Activated naive CD8-positive, alpha-beta T cell treated with anti-CD3 and anti-CD28 coated beads, Interleukin-2, amount 50 U/mL, for 16 hours (primary cell): ENCODE results near the gene DEFB129.
"Not testable (repeated sequence)": the region's sequence is repeated elsewhere in the genome, so short reads cannot be mapped to it uniquely, and the experiment has no call there.

Experiments used
- DNase-seq: peaks from one replicate; pipeline ENCODE4 v3.0.0-alpha.2; 2020; ENCODE audit warnings: low read depth, low spot score

DEFB129 gene

DNA sequence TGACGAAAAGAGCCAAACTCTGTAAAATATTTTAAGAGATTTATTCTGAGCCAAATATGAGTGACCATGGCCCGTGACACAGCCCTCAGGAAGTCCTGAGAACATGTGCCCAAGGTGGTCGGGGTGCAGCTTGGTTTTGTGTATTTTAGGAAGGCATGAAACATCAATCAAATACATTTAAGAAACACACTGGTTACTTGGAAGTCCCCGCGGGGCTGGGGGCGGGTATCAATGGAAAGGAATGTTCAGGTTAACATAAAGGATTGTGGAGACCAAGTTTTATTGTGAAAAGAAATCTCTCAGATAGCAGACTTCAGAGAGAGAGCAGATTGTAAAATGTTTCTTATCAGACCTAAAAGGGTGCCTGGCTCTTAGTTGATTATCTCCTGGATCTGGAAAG lies 26.4 kb downstream of the DEFB129 start:
- not testable (repeated sequence) for DNase-seq

DNA sequence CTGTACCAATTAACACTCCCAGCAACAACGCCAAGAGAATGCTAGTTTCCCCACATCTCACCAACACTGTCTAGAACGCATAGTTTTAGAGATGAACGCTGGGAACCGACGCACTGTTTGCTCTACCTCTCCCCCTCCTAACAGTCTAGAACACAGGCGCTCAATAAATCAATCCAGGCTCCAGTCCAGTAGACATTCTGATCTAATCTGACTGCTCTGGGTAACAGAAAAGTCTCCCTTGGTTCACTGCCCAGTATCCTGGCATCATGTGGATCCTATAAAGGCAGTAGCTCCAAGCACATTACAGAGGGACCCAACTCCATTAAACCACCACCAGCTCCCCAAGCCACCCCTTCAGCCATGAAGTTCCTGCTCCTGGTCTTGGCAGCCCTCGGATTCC lies 30.4 kb downstream of the DEFB129 start, which contains the start of gene DEFB132:
Gene DEFB132, plus strand, starts transcription at position 306 of the 400 bp plus-strand sequence. Its CDS starts 55 bp downstream, at position 361.
- no peak for DNase-seq

DNA sequence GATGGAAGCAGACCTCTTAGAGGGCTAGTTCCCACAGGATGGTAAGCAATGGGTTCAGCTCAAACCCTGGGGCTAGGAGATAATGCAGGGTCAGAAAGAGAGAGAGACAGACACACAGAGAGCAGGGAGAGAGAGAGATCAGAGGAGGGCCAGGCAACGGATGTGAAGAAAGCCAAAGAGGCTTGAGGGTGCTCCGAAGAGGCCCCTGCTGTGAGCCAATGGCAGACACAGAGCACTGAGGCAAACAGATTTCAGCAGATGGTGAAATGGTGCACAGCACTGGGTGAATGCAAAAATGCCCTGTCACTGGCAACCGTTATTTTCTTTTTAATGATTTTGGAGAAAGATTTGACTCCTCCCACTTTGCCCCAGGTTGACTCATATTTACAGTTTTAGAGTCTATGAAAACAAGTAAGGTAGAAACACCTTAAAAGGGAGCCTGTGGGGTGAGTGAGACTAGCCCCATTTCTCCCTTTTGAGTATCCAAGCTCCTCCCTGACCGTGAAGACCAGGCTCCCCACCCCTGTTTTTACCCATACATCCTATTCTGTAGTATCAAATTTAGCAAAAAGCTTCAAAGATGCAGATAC lies 31.3 kb downstream of the DEFB129 start:
- no peak for DNase-seq

DNA sequence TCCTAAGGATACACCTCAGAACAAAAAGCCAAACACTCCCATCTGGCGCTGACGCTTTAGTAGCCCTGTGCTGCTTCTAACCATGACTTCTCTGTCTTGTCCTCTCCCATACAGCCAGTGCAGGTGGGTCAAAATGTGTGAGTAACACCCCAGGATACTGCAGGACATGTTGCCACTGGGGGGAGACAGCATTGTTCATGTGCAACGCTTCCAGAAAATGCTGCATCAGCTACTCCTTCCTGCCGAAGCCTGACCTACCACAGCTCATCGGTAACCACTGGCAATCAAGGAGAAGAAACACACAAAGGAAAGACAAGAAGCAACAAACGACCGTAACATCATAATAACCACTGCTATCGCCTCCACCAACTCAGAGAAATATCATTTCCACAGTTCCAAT lies 31.9 kb downstream of the DEFB129 start:
- no peak for DNase-seq

DNA sequence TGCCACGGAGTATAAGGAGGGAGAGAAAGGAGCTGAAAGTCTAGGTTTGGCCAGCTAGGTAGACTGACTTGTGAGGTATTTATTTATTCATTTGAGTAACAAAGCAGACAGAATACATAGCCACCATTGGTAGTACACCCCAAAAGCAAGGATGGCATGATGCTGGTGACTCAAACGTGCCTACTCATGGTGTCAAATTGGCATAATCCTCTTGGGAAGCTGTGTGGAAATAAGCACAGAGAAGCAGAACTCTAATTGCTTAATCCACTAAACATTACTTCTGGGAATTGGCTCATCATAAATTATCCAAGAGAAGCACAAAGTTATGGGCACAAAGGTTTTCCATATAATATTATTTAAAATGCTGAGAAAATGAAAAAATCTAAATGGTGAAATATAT lies 32.9 kb downstream of the DEFB129 start:
- no peak for DNase-seq

DNA sequence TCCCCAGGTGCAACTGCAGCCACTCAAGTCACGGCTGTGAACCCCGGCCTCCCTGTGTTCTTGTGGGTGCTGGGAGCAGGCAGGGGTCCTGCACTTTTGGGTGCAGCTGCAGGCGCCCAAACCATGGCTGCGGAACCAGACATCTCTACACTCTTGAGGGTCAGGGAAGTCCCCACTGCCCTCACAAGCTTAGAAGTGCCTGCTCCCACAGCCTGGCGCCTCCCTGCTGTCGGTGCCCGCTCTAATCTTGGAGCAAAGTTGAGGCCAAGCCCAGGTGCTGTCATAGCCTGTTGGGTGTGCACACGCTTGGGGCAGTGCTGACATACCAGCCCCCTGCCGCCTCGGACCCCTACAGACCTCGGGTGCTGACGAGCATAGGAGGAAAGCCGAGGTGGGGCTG lies 36.6 kb downstream of the DEFB129 start:
- no peak for DNase-seq

DNA sequence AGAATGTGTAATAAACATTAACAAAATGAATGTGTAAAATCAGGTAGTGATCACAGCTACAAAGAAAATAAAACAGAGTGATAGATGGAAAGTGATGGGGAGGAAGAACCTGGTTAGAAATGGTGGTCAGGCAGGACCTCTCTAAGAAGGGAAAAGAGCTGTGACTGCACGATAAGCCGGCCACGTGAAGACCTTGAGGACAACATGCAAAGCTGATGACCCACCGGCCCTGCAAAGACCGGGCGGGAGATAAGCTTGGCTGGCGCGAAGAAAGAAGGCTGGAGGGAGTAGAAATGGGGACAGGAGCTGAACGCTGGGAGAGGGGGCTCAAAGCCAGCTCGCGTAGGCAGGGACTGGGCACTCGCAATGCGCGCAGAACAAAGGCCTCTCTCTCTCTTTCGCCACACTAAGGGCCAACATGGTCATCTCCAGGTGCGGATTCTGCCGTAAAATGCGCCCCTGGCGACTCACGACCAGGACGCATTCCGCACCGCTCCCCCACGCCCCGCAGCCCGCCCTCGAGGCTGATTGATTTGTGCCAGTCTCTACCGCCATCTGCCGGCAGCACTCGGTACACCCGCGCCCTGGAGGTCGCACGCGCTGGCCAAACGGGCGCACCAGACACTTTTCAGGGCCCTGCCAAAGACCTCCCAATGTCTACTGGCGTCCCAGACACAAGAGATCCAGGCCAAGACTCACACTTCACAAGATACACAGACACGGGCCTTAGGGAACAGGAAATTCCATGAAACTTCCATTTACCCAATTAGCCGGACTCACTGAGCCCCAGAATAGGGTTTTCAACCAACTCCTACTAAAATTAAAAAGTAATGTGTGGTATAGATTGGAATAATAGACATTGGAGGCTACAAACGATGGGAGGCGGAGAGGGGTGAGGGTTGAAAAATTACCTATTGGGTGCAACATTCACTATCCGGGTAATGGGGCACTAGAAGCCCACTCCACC lies 39.8 kb downstream of the DEFB129 start:
- peak; percentile 87 for DNase-seq

DNA sequence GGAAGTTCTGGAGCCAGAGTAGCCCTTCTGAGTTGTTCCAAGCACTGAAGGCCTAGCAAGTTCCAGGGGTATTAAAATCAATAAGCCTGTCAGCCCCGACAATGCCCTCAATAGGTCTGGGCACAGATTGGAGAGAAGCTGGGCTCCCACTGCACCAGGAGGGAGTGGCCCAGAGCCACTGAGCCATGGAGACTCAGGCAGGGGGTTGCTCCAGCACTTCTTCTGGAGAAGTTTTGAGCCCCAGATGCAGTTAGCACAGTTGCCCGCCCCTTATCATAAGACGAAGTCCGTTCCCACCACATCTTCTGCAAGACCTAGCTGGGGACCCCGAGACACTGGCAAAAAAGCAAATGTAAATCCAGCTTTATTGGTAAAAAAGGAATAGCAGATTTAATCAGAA lies 43.5 kb downstream of the DEFB129 start:
- no peak for DNase-seq

DNA sequence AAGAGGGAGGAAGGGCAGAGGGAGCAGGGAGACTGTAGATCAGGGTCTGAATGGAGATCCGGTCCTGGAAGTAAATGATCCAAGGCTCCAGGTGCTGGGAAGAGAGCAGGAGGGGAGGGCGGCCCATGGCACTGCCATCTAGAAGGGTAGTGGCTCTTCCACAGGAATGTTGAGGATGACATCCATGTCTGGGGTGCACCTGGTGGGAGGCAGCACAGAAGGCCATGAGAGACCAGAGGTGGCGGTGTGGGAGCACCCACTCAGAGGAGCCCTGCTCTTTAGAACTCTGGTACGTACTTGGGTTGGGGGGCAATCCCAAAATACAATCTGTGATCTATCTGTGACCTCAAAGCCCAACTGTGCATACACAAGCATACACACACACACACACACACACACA lies 44.0 kb downstream of the DEFB129 start:
- no peak for DNase-seq

DNA sequence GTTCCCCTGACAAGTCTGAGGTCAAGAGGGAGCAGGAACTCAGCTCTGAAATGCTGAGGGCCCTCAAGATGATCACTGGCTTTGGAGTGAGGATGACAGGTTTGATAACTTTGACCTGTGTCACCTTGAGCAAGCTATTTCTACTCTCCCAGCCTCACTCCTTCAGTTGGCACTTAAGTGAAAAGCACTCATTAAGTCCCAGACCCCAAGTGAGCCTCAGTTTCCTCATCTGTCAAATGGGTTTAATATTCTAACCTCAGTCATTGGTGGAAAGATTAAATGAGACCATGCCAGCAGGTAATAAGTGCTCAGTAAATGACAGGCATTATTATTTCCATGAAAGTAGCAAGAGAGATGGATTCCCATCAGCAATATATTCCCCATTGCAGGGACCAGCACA lies 44.5 kb downstream of the DEFB129 start:
- no peak for DNase-seq

DNA sequence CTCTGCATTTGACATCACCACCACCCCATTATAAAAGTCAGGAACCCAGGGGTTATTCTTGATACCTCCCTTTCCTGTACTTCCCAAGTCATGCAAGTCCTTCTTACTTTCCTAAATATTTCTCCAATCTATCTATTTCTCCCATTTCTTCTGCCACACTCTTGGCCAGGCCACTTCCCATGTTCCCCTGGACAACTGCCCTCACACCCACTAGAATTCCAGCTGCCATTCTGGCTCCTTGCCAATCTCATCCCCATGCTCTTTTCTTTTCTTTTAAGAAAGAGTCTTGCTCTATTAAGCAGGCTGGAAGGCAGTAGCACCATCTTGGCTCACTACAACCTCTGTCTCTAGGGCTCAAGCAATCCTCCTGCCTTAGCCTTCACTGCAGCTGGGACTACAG lies 45.7 kb downstream of the DEFB129 start:
- no peak for DNase-seq

DNA sequence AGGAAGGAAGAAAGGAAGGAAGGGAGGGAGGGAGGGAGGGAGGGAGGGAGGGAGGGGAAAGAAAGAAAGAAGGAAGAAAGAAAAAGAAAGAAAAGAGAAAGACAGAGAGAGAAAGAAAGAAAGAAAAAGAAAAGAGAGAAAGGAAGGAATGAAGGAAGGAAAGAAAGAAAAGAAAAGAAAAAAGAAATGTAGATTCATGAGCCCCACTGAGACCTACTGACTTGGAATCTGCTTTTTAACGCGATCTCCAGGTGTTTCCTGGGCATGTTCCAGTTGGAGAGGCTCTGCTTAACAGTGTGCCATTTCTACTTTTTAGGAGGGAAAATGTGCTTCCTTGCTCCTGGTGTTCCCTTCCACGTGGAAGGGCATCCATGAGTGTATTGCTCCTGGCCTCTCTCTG lies 46.8 kb downstream of the DEFB129 start:
- DNase-seq, result no peak

DNA sequence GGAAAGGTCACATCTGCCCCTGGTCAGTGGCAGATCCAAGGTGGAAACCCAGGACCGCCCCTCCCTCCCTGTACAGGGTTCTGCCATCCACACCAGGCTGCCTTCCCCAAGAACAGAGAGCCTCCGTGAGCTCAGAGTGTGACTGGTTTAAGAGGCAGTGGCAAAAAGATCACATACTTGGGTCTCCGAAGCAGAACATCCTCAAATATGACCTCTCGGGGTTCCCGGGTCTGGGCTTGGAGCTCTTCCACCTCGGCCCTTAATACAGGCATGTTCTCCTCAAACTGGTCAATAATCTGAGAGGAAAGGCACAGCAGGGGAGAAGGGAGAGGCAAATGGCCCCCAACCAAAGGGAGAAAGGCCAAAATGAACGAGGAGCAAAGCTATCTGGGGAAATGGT lies 48.7 kb downstream of the DEFB129 start:
- no peak for DNase-seq

DNA sequence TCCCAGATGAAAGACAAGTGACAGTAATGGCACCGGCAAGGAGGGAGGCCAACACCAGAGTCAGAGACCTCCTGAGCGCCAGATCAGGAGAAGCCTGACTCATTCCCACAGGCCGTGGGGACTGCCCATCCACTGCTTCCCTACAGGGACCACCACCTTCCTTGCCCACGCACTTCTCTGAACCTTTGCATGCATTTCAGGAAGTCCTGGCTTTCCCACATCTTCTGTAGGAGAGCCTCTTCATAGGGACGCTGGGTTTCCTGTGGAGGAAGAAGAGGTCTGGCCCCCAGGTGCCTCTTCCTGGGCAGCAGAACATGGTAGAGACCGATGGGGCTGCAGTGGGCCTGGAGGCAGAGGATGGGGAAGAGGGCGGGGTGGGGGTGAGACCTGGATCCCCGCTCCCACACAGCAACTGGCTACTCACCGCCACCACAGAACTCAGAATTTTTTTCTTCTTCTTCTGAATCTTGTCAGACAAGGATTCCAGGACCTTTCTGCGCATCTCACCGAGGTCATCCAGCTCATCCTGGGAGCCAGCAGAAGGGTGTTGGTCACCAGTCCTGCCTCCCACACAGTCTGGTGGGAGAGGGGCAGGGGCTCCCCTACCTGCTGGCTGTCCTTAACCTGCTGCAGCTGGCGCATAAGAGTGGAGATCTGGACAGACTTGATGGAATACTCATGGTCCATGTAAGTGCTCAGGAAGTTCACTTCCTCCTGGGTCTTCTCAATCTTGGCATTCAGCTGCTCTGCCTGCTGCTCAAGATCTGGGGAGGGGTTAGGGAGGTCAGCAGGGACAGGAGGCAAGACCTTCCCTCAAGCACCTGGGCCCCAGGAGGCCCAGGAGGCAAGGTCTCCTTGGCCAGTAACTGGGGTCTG lies 49.8 kb downstream of the DEFB129 start:
- no peak for DNase-seq

DNA sequence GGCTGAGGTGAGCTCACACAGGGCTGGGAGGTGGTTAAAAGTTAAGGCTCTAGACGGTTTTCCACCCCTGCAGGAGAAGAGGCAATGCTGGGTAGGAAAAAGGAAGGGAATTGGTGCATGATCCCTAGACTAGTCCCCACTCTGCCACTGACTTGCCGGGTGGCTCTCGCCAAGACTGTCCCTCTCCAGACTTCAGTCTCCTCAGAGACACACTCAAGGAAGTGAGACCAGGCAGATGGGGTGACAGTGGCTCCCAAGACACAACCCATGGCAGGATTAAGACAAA lies 50.4 kb downstream of the DEFB129 start:
- DNase-seq, result no peak

DNA sequence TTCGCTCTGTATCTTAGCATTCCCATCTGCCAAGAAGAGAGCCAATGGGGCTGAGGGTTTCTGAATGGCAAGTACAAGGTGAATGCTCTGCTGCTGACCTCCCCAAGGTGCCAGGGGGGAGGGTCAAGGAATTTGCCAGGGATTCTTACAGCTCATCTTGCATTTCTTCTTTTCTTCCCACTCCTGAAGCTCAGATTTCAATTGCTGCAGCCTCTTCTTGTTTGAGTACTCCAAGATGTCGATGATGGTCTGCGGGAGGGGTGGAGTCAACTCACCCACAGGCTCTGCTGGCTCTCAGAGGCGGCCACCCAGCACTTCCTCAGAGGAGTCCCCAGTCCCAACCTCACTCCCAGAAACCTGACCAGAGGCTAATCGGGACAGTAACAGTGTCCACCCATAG lies 51.1 kb downstream of the DEFB129 start:
- no peak for DNase-seq

DNA sequence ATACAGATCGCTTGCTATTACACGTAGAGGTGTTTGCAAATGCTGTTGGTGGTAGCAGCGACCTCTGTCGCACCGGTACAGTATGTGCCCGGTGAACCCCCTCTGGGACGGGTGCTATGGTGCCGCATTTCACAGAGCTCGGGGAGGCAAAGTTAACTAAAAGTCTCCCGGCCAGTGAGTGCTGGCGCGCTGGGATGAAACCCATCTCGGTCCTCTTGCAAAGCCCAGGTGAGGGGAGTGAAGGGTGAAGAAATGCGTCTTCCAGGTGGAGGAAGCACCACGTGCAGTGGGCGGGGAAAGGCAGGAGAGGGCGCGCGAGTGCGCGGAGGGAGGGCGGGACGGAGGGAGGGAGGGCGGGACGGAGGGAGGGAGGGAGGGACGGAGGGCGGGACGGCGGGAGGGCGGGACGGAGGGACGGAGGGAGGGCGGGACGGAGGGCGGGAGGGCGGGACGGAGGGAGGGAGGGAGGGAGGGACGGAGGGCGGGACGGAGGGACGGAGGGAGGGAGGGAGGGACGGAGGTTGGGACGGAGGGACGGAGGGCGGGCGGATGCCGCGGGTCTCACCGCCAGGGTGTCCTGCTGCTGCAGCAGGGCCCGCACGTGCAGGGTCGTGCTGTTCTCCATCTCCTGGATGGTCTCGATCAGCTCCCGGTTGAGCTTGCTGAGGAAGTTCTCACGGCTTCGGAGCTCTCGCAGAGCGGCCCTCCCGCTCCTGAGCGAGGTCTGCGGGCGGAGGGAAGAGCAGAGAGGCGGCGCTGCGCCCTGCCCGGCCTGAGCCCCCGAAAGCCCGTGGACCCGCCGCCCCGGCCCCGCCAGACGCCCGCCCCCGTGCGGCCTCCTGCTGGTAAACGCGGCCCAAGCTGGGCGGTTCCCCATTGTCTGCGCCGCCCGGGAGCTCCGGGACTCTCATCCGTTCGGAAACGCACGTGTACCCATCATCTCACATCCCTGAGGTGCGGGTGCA lies 51.8 kb downstream of the DEFB129 start:
- DNase-seq, result no peak
